Transverse colon (tissue), 4 donors: ENCODE results near the gene HTT. TPM values are rescaled to one million over a fixed set of nuclear protein-coding genes. Genes with fewer than 3 reads are reported as not detected.
"Not testable (repeated sequence)": the region's sequence is repeated elsewhere in the genome, so short reads cannot be mapped to it uniquely, and the experiment has no call there.

Experiments
- DNase-seq: peaks from one replicate; pipeline ENCODE4 v3.0.0-alpha.2; 2019
- H3K27ac ChIP-seq, 4 donors: fragments of 200-600 bp; sonication (generic); 2 replicates each; pipeline ENCODE4 v1.5.1; 2016 to 2018; ENCODE audit warnings: inconsistent platforms in 4 of 4
- H3K27me3 ChIP-seq: fragments of 200-600 bp; sonication (generic); 2 replicates; pipeline ENCODE4 v1.5.1; 2017; ENCODE audit warnings: inconsistent platforms
- H3K36me3 ChIP-seq, 4 donors: fragments of 200-600 bp; sonication (generic); 2 replicates each; pipeline ENCODE4 v1.5.1; 2017 to 2019; ENCODE audit warnings: inconsistent platforms in 4 of 4
- H3K4me1 ChIP-seq, 4 donors: fragments of 200-600 bp; sonication (generic); 2 replicates each; pipeline ENCODE4 v1.5.1; 2017 to 2020; ENCODE audit warnings: inconsistent platforms in 4 of 4
- H3K4me3 ChIP-seq, 4 donors: fragments of 200-600 bp; sonication (generic); 1 replicate in 1 of 4; 2 replicates in 3 of 4; pipeline versions ENCODE4 v1.5.1 to v1.6.1; 2017 to 2019; ENCODE audit warnings: inconsistent platforms in 4 of 4
- H3K9me3 ChIP-seq, 2 donors: fragments of 200-600 bp; sonication (generic); 2 replicates each; pipeline ENCODE4 v1.5.1; 2017 to 2019; ENCODE audit warnings: inconsistent platforms in 2 of 2
- EP300 ChIP-seq: sonication (generic); formaldehyde crosslinking; IDR thresholded peaks from one replicate; pipeline ENCODE4 v1.6.1; 2017; ENCODE audit warnings: antibody characterized with exemption, low read depth
- POLR2A ChIP-seq: fragments of 450-650 bp; IDR thresholded peaks from one replicate; pipeline ENCODE4 v1.6.1; 2016; ENCODE audit warnings: antibody characterized with exemption, mild to moderate bottlenecking, moderate library complexity
- POLR2AphosphoS5 ChIP-seq, 3 donors: sonication (generic); formaldehyde crosslinking; IDR thresholded peaks; one replicate each; pipeline ENCODE4 v1.6.1; 2016; ENCODE audit warnings: antibody characterized with exemption in 3 of 3
- WGBS, 2 donors: methylation state at CpG; one replicate each; pipeline ENCODE4 v1.1.5; 2018; ENCODE audit warnings: low coverage in 1 of 2; 5-methylcytosine and 5-hydroxymethylcytosine counted together
- in situ Hi-C, 4 donors: fragments of 200-750 bp; cut with MboI; loops; one replicate each; pipeline versions ENCODE4 v1.15.0 to v1.15.1; 2017; ENCODE audit warnings: low sequenced_read_pairs in 3 of 4, low pct_ligation_motif_present in 1 of 4, low pct_unique_long_range_greater_than_20kb in 1 of 4
- intact Hi-C: fragments of 100-400 bp; cut with DNase I; formaldehyde crosslinking; loops from one replicate; pipeline ENCODE4 v1.15.1; 2023; ENCODE audit warnings: low total_unique reads
- total RNA-seq, 4 donors: library from RNA; depleted of rRNA; stranded (reverse); fragments of >200 nt; gene quantifications; one replicate each; pipeline ENCODE4 v1.1.0, GENCODE V29; 2016
- TF ChIP-seq, protein P1 (sequence below), 5 experiments: fragments of 200-600 bp in 3 of 5; fragments of 450-650 bp in 2 of 5; sonication (generic) in 3 of 5; IDR thresholded peaks; 1 replicate in 2 of 5; 2 replicates in 3 of 5; pipeline ENCODE4 v1.5.1; 2016 to 2017; ENCODE audit warnings: antibody characterized with exemption in 5 of 5, inconsistent platforms in 3 of 5, mild to moderate bottlenecking in 2 of 5, moderate library complexity in 1 of 5

Gene HTT
- total RNA-seq, 4 donors from 2014 or later: 40.0 to 111 (median 79.4) TPM

GRCh38 chr4:3148926-3149325, 74.4 kb downstream of the HTT start:
- TF ChIP-seq, protein P1, sequence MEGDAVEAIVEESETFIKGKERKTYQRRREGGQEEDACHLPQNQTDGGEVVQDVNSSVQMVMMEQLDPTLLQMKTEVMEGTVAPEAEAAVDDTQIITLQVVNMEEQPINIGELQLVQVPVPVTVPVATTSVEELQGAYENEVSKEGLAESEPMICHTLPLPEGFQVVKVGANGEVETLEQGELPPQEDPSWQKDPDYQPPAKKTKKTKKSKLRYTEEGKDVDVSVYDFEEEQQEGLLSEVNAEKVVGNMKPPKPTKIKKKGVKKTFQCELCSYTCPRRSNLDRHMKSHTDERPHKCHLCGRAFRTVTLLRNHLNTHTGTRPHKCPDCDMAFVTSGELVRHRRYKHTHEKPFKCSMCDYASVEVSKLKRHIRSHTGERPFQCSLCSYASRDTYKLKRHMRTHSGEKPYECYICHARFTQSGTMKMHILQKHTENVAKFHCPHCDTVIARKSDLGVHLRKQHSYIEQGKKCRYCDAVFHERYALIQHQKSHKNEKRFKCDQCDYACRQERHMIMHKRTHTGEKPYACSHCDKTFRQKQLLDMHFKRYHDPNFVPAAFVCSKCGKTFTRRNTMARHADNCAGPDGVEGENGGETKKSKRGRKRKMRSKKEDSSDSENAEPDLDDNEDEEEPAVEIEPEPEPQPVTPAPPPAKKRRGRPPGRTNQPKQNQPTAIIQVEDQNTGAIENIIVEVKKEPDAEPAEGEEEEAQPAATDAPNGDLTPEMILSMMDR (IDR thresholded peaks at IDR 0.05): no peak
- TF ChIP-seq EP300 (no peak), POLR2AphosphoS5 (IDR thresholded peaks at IDR 0.05) (peak; percentile 37 to 78 (median 73)), POLR2A (no peak)
- no peak for DNase-seq
- Histone ChIP-seq H3K9me3 (no peaks in the 10 kb centered on the region), H3K4me3 (no peak overlapping the region), H3K4me1 (no peaks in the 10 kb centered on the region), H3K36me3 (peaks cover 0 to 47% (median 23%) of the 10 kb centered on the region in 4 donors), H3K27ac (no peak overlapping the region), H3K27me3 (no peaks in the 10 kb centered on the region)
- in situ Hi-C loops: no loop called here
- intact Hi-C loops: no loop called here

- DNase-seq, H3K27ac ChIP-seq, in situ Hi-C loops, H3K4me3 ChIP-seq, H3K9me3 ChIP-seq, H3K4me1 ChIP-seq, intact Hi-C loops, H3K27me3 ChIP-seq: not testable (repeated sequence)
- H3K36me3 ChIP-seq: peaks cover 0 to 47% (median 23%) of the 10 kb centered on the region in 4 donors
- WGBS, 2 donors: 79% methylated on average over 1 of the region's 1 CpG; no CpG with 5 or more reads in 1 of the 2 donors
Observed at GRCh38 chr4:3151238-3151637, 76.8 kb downstream of the HTT start.

GRCh38 chr4:3157366-3157765, 82.9 kb downstream of the HTT start:
- TF ChIP-seq, protein P1 (IDR thresholded peaks at IDR 0.05): no peak
- TF ChIP-seq POLR2AphosphoS5 (IDR thresholded peaks at IDR 0.05): no peak
- no peak for TF ChIP-seq EP300
- no peak for TF ChIP-seq POLR2A
- no peaks in the 10 kb centered on the region for H3K27me3 ChIP-seq
- H3K4me1 ChIP-seq: no peaks in the 10 kb centered on the region
- intact Hi-C loops (no loop called here), in situ Hi-C loops (no loop called here)
- peaks cover 0 to 71% (median 26%) of the 10 kb centered on the region in 4 donors for H3K36me3 ChIP-seq
- no peak overlapping the region for H3K4me3 ChIP-seq
- 87% methylated on average over 4 of the region's 4 CpGs; no CpG with 5 or more reads in 1 of the 2 donors for WGBS, 2 donors
- DNase-seq: no peak
- peaks cover 7 to 9% of the 10 kb centered on the region in 2 donors for H3K9me3 ChIP-seq
- H3K27ac ChIP-seq: no peak overlapping the region

DNA sequence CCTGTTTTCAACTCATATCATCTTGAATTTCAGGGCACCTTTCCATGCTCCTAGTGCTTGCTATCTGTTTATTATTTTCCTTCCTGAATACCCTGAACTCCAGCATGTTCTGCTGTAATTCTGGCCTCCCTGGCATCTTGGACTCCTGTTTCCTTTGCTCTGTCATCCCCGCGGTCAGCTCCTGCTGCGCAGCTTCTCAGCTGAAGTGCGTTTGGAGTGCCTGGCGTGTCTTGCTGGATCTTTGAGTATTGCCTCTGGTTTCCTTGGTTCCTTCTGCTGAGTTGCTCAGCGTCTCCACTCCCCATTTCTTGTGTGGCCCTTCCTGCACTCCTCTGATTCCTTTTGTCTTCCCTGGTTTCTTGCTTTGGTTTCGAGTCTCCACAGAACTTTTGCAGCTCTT, 84.4 kb downstream of the HTT start:
- intact Hi-C loops (no loop called here), in situ Hi-C loops (no loop called here)
- H3K27me3 ChIP-seq: no peaks in the 10 kb centered on the region
- TF ChIP-seq, protein P1 (IDR thresholded peaks at IDR 0.05): no peak
- TF ChIP-seq POLR2AphosphoS5 (IDR thresholded peaks at IDR 0.05): no peak
- no peak for TF ChIP-seq EP300
- no peak for TF ChIP-seq POLR2A
- peaks cover 0 to 71% (median 26%) of the 10 kb centered on the region in 4 donors for H3K36me3 ChIP-seq
- no peak overlapping the region for H3K27ac ChIP-seq
- no peaks in the 10 kb centered on the region for H3K4me1 ChIP-seq
- H3K4me3 ChIP-seq: no peak overlapping the region
- DNase-seq: no peak
- WGBS, 2 donors: 95 to 100% methylated on average over 7 of the region's 7 CpGs
- H3K9me3 ChIP-seq: peaks cover 14 to 16% of the 10 kb centered on the region in 2 donors

DNA sequence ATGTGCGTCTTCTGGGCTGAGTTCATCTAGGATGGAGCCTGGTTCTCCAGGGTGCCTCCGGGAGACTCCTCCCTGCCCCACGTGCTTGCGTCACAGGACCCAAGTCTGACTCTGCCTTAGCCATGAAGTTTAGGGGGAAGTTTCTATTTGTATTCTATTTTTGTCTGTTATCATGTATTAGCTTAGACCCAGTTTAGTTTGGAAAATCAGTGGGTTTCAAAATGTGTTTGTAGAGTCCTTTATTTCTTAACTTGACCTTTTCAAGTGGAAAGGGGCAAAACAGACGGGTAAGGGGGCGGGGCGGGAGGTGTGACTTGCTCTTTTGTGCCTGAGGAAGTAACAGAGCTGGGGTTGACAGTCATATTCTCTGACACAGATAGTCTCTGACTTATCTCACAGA, 86.0 kb downstream of the HTT start:
- in situ Hi-C loops (no loop called here), intact Hi-C loops (no loop called here)
- no peak for DNase-seq
- Histone ChIP-seq H3K27ac (no peak overlapping the region), H3K36me3 (peaks cover 0 to 63% (median 21%) of the 10 kb centered on the region in 4 donors), H3K9me3 (peaks cover 14 to 16% of the 10 kb centered on the region in 2 donors), H3K4me1 (no peaks in the 10 kb centered on the region), H3K27me3 (no peaks in the 10 kb centered on the region), H3K4me3 (no peak overlapping the region)
- TF ChIP-seq EP300 (no peak), POLR2AphosphoS5 (IDR thresholded peaks at IDR 0.05) (no peak), POLR2A (no peak)
- TF ChIP-seq, protein P1 (IDR thresholded peaks at IDR 0.05): no peak
- WGBS, 2 donors: 92% methylated on average over 7 of the region's 7 CpGs; no CpG with 5 or more reads in 1 of the 2 donors

- H3K4me3 ChIP-seq, H3K27ac ChIP-seq, H3K4me1 ChIP-seq, H3K27me3 ChIP-seq, in situ Hi-C loops, intact Hi-C loops, DNase-seq: not testable (repeated sequence)
- H3K9me3 ChIP-seq: peaks cover 14 to 16% of the 10 kb centered on the region in 2 donors
- H3K36me3 ChIP-seq: peaks cover 0 to 62% (median 20%) of the 10 kb centered on the region in 4 donors
- WGBS, 2 donors: 99 to 100% methylated on average over 3 to 4 of the region's 4 CpGs
Observed at GRCh38 chr4:3161044-3161443, 86.6 kb downstream of the HTT start.

GRCh38 chr4:3166434-3166833, 92.0 kb downstream of the HTT start:
- in situ Hi-C loops, H3K4me1 ChIP-seq, H3K27ac ChIP-seq, intact Hi-C loops, H3K4me3 ChIP-seq, H3K27me3 ChIP-seq, DNase-seq: not testable (repeated sequence)
- peaks cover 0 to 23% (median 5%) of the 10 kb centered on the region in 4 donors for H3K36me3 ChIP-seq
- WGBS, 2 donors: 87% methylated on average over 6 of the region's 6 CpGs; no CpG with 5 or more reads in 1 of the 2 donors
- peaks cover 11 to 13% of the 10 kb centered on the region in 2 donors for H3K9me3 ChIP-seq
